DLD1 (cell line): ENCODE measurements around the gene GUCD1.
"Not testable (repeated sequence)": the region's sequence is repeated elsewhere in the genome, so short reads cannot be mapped to it uniquely, and the experiment has no call there.

Experiments used
- in situ Hi-C: cut with HindIII; loops from 2 replicates; pipeline ENCODE4 v1.10.0; 2017; ENCODE audit warnings: low sequenced_read_pairs

Gene GUCD1

GRCh38 chr22:24532075-24532474, 22.9 kb downstream of the GUCD1 start:
- in situ Hi-C loops, result no loop called here

- in situ Hi-C loops, result not testable (repeated sequence)
Observed at GRCh38 chr22:24530968-24531367, 24.0 kb downstream of the GUCD1 start.

DNA sequence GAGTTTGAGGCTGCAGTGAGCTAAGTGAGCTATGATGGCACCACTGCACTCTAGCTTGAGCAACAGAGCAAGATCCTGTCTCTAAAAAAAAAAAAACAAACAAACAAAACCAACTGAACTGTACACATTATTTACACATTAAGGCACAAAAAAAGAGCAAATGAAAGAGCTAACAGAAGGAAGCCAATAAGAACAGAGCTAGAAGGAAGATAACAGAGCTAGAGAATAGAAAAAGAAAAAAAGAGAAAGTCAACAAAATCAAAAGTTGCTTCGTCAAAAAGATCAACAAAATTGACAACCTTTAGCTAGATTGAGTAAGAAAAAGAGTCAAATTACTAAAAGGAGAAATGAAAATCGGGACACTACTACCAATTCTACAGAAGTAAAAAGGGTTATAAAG, 25.0 kb downstream of the GUCD1 start:
- in situ Hi-C loops, result no loop called here

- in situ Hi-C loops, result no loop called here
Observed at GRCh38 chr22:24526191-24526590, 28.7 kb downstream of the GUCD1 start.

DNA sequence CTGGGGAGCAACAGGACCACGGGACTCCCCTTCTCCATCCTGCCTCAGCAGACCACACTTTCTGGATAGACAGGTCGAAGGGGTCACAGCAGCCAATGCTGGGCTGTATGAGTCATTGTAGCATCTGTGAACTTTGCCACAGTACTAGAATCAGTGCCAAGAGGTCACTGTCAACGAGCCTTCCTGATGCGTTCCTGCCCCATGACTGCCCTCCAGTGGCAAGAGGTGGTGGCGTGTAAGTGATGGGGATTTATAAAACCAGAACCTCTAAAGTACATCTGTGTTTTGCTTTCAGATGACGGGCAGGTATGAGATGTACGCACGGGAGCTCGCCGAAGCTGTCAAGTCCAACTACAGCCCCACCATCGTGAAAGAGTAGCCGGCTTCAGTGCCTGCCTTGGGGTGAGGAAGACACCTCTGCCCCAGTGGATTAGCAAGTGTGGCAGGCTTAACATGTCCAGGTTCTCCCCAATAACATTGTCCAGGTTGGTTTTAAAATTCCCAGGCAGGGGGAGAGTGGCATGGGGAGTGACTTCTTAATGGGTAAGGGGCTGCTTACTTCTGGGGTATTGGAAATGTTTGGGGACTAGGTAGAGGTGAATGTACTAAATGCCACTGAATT, 29.4 kb downstream of the GUCD1 start:
- in situ Hi-C loops, result no loop called here

DNA sequence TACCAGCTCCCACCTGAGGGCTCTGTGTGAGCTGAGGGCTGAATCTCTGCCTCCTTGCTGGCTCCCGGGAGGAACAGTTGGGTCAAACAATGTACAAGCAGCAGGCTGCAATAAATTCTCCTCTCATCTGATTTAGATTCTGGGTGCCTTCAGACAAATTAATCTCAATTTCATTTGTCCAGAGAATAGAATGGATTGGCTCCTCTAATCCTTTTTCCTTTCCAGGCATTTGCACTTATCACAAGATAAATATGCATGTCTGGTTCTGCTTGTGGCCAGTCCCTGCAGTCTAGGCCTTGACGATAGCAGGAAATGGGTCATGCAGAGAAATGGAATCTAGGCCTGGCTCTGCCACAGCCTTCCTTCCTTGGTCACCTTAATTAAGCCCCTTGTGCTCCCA, 31.1 kb downstream of the GUCD1 start:
- in situ Hi-C loops, result no loop called here

GRCh38 chr22:24521791-24522245, 33.1 kb downstream of the GUCD1 start:
- in situ Hi-C loops, result no loop called here

DNA sequence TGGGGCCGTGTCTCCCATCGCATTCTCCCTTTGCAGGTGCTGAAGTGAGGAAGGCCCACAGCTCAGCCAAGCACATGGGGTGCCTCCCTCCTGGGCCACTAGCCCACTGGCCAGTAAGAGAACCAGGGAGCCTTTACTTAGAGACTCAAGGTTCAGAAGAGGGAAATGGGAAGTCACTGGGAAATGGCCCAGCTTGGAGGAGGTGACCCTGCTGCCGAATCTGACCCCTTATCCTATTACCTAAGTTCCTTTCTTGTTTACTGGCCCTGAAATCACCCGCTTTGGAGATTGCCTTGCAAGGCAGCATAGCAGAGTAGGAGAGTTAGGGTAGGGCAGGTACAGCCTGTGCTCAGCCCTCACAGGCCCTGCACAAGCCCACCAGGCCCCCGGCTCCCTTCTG, 35.4 kb downstream of the GUCD1 start:
- in situ Hi-C loops, result no loop called here

- in situ Hi-C loops, result no loop called here
Observed at GRCh38 chr22:24518771-24519485, 36.0 kb downstream of the GUCD1 start.

DNA sequence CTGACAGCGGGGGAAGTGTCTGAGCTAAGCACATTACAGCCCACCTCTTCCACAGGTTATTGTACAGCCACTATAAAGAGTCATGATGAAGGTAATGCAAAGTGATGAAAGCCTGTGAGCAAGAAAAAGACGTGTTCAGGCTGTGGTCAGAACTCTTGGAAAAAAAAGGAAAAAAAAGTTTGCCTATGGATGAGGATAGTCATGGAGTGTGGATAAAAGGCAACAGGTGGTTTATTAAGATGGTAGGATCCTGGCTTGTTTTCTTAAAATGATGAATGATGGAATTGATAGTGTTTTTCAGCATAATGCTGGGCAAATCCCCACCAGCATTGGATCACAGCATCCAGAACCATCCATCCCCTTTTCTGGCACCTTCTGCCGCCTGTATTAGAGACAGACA, 36.7 kb downstream of the GUCD1 start:
- in situ Hi-C loops, result no loop called here

DNA sequence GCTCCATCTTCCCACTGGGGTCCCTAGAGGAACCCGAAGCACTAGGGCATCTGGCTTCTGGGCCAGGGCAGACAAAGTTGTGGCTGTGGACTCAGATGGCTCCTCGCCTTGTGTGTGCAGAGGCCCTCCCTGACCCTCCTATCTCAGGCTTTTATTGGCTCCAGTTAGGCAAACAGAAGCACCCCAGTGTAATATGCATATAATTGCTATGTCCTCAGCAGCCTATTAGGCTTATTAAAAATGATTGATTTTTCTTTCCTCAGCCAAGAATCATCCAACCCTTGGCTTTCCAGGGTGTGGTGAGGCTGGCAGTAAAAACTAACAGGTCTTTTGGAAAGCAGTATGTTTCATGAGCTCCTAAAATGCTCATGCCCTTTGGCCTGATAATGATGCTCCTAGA, 37.5 kb downstream of the GUCD1 start:
- in situ Hi-C loops, result no loop called here

DNA sequence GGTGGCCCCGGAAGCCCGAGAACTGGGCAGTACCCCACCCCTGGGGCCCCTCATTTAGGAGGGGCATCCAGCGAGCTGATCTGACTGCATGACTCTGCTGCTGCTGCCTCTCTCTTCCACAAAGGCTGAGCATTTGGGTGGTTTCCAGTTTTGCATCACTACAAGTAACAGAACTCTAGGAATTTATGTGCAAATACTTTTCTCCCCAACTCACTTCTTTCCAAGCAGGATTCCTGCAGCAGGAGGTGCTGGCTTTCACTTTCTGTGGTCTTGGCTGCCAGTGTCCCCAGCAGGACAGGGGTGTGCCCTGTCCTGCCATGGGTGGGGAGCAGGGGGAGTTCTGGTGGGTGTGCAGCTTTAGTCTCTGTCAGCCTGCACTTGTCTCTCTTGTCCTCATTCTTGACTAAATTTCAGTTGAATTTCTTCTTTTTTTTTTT, 38.6 kb downstream of the GUCD1 start:
- in situ Hi-C loops, result no loop called here

- in situ Hi-C loops, result no loop called here
Observed at GRCh38 chr22:24515027-24515338, 40.0 kb downstream of the GUCD1 start.

DNA sequence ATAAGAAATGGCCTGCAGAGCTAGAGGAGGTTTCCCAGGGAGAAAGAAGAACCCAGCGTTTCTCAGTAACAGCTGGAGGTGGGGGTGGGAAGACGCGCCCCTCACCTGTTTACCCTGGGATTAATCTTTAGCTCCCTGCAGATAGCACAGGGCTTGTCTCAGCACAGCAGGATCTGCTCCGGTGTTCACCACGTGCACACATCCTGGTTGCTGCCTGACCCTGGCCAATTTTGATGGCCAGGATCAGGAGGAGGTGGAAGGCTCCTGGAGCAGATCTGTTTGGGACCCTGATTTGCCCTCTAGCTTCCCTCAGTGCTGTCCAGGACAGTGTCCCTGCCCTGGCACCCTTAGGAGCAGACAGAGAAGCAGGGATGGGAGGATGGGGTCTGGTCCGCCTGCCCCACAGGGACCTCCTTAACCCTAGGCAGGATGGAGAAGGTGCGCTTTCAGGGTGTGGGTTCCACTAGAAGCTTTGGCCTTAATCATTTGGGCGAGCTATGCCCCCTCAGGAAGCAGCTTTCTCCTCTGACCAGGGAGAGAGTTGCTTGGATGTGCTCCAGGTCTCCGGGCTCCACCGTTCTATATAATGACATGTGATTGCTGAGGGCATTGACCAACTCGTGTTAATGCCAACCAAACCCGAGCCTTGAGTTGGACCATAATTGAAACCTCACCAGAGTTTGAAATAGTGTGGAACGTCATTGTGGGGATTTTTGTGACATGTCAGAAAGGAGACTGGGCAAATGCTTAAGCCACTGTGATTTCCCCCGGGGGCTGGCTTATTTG, 40.5 kb downstream of the GUCD1 start:
- in situ Hi-C loops, result no loop called here

- in situ Hi-C loops, result no loop called here
Observed at GRCh38 chr22:24513378-24514240, 41.3 kb downstream of the GUCD1 start.

DNA sequence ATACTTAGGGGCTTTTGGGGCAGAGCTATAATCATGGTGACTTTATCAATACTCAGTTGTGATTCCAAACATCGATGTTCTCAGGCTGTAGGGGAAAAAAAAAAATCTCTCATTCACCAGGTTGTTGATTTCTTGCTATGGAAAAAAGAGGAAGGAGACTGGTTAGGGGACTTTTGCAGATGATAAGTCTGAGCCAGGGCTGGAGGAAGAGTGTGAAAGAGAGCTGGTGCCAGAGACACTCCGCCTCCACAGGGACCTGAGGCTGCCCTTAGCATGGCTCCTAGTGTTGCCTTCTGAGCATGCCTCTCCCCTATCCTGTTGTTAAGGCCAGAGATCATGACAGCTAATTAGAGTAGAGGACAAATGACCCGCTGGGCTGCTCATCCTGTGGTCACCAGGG, 42.9 kb downstream of the GUCD1 start:
- in situ Hi-C loops, result no loop called here

DNA sequence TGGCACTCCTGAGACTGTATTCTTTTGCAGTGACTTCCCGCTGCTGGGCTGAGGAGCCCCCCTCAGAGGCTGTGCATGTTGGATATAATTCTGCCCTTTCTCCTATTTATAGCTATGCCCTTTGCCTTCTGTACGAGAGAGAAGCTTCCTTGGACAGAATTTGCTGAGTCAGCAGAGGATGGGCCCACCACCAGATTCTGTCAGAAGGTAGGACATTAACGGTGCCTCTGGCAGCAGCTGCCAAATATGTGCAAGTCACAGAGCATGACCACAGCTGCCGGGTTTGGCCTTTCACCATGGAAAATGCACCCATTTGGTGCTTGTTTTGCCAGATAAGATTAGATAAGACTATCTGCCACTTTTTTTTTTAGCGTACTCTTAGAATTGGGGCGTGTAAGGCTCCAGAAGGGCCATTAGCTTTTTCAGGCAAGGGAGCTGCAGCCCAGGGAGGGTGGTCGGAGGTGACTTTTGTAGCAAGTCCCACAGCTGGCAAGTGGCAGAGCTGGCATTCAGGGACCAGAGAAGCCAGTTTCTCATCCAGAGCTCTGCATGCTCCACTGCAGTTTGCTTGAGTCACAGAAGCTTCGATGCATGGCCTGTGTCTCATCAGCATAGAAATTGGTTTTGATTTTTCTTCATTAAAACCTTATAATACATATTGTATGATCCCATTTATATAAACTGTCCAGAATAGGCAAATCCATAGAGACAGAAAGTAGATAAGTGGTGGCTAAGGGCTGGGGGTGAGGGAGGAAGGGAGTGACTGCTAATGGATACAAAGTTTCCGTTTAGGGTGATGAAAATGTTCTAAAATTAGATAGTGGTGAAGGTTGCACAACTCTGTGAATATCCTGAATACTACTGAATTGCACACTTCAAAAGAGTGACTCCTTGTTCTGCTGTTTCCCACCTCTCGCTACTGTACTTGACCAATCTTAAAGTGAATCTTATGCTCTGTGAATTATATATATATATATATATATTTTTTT, 44.0 kb downstream of the GUCD1 start:
- in situ Hi-C loops, result no loop called here

- in situ Hi-C loops, result no loop called here
Observed at GRCh38 chr22:24507716-24508115, 47.2 kb downstream of the GUCD1 start.

- in situ Hi-C loops, result no loop called here
Observed at GRCh38 chr22:24506802-24507438, 48.0 kb downstream of the GUCD1 start.
